DMS114 treated with DMSO at 0.1 percent for 48 hours (cell line): ENCODE data around the gene OR52E2.
"Not testable (repeated sequence)": the region's sequence is repeated elsewhere in the genome, so short reads cannot be mapped to it uniquely, and the experiment has no call there.

Experiments
- DNase-seq: peaks from one replicate; lab custom pipeline; 2025; ENCODE audit not compliant: unreplicated experiment; lab: John Stamatoyannopoulos, UW

The OR52E2 gene

GRCh38 chr11:5059391-5059790, at the start of gene OR52E2:
OR52E2 (minus strand) TSS chr11:5059627; CDS start chr11:5059627, 0 bp downstream.
- DNase-seq: no peak

DNA sequence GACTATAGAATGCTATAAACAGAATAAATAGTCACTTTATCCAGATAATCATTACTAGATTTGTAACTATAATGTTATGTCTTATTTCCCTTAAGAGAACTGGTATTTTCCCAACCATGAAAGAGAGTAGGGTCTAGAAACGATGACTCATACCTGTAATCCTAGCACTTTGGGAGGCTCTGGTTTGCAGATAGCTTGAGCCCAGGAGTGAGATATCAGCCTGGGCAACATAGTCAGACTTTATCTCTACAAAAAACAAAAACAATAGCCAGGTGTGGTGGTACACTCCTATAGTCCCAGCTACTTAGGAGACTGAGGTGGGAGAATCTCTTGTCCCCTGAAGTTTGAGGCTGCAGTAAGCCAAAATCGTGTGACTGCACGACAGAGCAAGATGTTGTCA, 47.9 kb upstream of the OR52E2 start:
- no peak for DNase-seq

DNA sequence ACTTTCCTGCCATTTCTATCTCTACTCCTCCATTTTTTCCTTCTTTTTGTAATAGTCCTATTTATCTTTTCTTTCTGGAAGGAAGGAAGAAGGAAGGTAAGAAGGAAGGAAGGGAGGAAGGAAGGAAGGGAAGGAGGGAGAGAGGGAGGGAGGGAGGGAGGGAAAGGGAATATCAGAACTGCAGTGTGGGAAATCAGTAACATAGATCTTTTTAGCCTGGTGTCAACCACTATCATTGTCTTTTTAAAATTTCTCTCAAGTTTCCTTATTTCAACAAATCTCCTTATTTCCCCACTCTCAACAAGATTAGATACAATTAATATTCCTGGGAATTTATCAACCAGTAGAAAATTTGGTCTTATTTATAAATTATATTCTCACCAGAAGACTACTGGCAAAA, 43.6 kb upstream of the OR52E2 start:
- DNase-seq: no peak

- no peak for DNase-seq
These were observed 42.8 kb upstream of the OR52E2 start for GRCh38 chr11:5102246-5102645.

DNA sequence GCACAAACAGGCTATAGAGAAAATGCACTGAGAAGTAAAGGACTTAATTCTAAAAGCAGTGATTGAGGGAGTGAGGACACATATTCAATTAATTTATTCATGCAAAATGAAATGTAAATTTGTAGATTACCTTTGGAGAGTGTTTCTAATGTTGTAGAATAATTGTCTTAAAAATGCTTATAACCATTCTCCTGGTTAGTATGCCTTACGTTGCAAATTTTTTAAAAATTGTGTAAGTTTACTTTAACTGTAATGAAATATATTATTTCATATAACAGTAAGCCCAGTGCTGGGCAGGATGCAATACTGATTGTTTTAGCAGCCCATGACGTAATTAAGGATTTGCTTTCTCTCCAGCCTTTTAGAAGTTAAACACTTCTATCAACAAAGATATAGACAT, 36.6 kb upstream of the OR52E2 start:
- no peak for DNase-seq

- DNase-seq: no peak
These were observed 33.6 kb upstream of the OR52E2 start for GRCh38 chr11:5092821-5093585.

- no peak for DNase-seq
These were observed 31.2 kb upstream of the OR52E2 start for GRCh38 chr11:5090668-5091067.

- no peak for DNase-seq
These were observed 29.1 kb upstream of the OR52E2 start for GRCh38 chr11:5088556-5088955.

DNA sequence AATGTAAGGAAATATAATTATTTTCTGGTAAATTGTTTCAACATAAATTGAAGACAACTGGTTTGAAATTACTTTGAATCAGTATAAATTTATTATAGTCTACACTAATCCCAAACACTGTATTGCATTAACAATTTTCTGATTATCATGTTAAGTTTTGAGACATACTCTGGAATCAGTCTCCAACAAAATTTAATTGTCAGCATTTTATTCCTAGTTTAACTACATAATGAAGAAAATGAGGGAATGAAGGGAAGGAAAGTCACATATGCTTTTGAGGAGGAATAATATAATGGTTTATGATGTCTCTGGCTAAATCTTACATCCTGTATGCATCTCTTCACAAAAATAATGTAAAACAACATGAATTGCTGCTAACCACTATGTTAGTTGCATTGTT, 24.2 kb upstream of the OR52E2 start:
- DNase-seq: no peak

GRCh38 chr11:5081405-5081804, 22.0 kb upstream of the OR52E2 start:
- DNase-seq: no peak

GRCh38 chr11:5071799-5072198, 12.4 kb upstream of the OR52E2 start:
- DNase-seq: no peak

- no peak for DNase-seq
These were observed 9.8 kb upstream of the OR52E2 start, which contains the start of gene OR52E1 for GRCh38 chr11:5069272-5069671. OR52E1 (plus strand) TSS chr11:5069572.

DNA sequence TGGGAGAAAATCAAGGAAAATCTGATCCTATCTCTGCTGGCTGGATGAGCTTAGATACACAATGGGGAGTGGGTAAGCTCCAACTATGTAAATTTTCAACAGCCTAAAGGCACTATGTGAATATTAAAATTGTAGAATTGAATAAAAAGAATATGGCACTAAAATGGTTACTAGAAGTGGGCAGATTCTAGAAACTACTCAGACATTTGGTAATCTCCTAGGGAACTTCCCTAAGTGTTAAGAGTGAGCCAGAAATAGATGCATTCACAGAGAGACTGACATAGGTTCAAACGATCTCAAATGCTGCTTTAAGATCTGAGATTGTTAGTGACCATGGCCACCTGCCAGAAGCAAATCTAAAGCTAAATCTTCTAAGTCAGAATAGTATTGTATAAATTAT, 5.6 kb upstream of the OR52E2 start:
- DNase-seq: no peak

- DNase-seq: not testable (repeated sequence)
These were observed 748 bp downstream of the OR52E2 start for GRCh38 chr11:5058679-5059078.

DNA sequence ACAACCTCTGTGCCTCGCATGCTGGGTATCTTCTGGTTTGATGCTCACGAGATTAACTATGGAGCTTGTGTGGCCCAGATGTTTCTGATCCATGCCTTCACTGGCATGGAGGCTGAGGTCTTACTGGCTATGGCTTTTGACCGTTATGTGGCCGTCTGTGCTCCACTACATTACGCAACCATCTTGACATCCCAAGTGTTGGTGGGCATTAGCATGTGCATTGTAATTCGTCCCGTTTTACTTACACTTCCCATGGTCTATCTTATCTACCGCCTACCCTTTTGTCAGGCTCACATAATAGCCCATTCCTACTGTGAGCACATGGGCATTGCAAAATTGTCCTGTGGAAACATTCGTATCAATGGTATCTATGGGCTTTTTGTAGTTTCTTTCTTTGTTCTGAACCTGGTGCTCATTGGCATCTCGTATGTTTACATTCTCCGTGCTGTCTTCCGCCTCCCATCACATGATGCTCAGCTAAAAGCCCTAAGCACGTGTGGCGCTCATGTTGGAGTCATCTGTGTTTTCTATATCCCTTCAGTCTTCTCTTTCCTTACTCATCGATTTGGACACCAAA, 12.6 kb downstream of the OR52E2 start:
- DNase-seq: no peak

DNA sequence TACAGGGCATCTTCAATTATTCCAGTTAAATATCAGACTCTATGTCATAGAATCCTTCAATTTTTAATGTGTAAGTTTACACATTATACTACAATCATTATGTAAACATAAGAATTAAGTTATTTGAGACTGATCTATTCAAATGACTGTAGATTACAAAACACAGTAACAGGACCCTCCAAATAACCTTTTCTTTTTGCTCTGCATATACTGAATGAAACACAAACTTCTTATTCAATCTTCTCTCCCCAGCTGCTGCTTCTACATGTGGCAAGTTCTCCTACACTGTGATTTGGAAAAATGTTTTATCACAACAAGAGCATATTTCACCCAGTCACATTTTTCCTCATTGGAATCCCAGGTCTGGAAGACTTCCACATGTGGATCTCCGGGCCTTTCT, 13.2 kb downstream of the OR52E2 start, which contains the start of gene OR52J3:
Gene OR52J3 (plus strand): TSS at position 301 of the 400 bp plus-strand sequence. CDS start 0 bp downstream, at position 301.
- no peak for DNase-seq

DNA sequence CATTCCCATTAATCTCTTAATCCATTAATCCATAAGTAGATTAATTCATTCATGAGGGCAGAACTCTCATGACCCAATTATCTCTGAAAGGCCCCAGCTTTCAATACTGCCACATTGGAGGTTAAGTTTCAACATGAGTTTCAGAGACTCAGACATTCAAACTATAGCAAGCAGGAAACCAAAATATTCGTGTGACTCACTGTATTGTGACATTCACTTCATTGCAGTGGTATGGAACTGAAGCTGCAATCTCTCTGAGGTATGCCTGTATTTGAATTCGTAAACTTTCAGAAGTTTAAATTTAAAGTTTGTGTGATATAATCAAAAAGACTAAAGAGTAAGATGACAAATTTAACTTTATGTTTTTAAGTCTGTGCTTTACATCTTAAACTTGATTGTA, 16.0 kb downstream of the OR52E2 start:
- DNase-seq: no peak

DNA sequence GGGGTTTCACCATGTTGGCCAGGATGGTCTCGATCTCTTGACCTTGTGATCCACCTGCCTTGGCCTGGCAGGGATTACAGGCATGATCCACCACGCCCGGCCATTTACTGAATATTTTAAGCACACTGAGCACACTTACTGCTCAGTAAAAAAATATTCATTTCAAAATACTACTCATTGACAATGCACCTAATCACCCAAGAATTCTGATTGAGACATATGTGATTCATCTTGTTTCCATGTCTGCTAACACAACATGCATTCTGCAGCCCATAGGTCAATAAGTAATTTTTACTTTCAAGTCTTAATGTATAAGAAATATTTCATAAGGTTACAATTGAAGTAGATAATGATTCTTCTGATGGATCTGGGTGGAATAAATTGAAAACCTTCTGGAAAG, 17.3 kb downstream of the OR52E2 start:
- no peak for DNase-seq

DNA sequence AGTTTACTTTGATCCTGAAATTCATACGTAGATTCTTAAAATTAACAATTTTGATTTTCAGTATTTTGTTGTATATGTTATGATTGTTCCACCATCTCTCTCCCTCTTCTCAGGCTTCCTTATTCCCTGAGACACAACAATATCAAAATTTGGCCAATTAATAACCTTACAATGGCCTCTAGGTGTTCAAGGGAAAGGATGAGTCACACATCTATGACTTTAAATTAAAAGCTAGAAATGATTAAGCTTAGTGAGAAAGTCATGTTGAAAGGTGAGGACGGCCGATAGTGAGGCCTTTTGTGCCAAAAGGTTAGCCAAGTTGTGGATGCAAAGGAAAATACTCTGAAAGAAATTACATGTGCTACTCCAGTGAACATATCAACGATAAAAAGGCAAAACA, 18.6 kb downstream of the OR52E2 start:
- DNase-seq: no peak

- no peak for DNase-seq
These were observed 21.1 kb downstream of the OR52E2 start for GRCh38 chr11:5038341-5038740.

DNA sequence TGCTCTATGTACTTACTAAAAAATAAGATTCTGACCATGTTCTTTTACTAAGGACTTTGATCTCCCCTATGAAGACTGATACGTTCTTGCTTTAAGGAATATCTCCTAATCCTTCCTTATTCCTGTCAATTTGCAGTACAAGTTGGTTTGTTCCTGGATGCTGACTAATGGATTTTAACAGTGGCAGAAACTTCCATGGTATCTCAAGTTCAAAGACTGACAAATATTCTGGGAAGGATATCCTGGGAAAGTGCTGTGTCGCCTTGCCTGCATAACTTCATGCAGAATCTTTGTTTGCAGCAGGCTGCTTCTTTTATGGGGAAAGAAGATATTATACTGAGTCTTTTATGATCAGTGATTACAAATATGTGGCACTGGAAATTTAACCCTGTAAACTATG, 21.5 kb downstream of the OR52E2 start:
- no peak for DNase-seq

GRCh38 chr11:5036669-5037068, 22.8 kb downstream of the OR52E2 start:
- DNase-seq: no peak

DNA sequence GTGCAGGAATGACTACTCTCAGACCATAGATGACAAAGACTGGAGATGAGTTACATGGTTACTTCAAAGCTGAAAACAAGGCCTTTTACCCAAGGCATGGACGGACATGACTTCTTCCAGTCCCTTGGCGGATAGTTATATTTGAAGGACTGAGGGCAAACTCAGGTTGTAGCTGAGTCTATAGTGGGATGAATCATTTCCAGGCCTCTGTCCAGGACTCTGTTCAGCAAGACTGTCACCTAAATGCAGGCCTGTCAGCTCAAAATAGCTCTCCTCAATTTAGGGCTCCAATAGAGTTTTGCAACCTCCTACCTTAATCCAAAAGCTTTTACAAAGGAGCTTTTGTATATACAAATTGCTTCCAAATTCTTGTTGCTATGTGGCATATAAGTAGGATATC, 37.4 kb downstream of the OR52E2 start:
- no peak for DNase-seq
